ENCODE results near the gene SAMD4A.
"Not testable (repeated sequence)": the region's sequence is repeated elsewhere in the genome, so short reads cannot be mapped to it uniquely, and the experiment has no call there.

The SAMD4A gene

DNA sequence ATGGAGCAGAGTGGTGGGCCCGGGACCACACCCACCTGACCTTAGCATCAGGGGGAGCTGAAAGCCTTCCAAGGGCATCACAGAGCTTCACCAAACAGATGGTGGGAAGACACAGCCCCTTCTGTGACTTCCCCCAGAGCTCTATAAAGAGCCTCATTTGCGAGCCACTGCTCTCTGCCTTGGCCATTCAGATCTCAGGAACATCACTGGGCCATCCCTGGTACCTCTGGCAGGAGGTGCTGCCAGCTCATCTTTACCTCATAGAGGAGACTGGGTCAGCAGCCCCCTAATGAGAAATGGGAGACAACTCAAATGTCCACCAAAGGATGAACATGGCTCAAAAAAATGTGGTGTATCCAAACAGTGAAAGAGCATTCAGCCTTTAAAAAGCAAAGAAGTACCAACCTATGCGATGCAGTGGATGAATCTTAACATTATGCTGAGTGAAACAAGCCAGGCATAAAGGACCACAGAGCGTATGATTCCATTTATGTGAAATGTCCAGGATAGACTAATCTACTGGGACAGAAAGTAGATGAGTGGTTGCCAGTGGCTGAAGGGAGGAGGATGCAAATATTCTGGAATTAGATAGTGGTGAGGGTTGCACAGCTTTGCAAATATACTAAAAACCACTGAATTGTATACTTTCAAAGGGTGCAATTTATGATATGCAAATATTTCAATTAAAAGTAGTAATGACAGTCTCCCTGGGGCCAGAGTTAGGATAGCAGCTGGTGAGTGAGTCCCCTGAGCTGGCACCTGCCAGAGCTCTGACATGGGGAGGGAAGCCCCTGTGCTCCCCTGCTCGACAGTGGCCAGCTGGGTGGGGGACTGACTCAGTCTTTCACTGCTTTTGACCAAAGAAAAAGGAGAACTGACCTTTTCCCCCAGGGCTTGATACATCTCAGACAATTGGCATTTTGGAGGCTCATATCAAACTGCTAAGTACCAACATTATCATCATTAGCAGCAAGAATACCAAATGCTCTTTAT is 219.1 kb downstream of the SAMD4A start:
- no peak for DNase-seq

DNA sequence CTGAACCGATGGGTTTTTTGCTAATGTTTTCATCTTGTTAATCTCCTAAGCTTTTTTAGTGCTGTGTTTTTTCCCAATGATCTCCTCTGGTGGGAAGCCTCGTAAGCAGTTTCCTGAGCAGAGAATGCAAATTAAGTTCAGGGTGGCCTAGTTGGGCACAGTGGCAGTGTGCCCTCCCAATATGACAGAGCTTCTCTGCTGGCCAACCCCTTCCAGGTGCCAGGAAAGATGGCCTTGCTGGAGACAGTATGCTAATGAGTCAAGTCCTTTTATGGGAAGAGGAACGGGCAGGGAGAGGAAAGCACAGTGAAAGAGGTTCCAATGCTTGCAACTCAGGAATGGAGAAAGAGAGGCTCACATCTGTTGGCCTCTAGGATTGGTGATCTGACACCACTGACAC is 219.9 kb downstream of the SAMD4A start:
- no peak for DNase-seq

DNA sequence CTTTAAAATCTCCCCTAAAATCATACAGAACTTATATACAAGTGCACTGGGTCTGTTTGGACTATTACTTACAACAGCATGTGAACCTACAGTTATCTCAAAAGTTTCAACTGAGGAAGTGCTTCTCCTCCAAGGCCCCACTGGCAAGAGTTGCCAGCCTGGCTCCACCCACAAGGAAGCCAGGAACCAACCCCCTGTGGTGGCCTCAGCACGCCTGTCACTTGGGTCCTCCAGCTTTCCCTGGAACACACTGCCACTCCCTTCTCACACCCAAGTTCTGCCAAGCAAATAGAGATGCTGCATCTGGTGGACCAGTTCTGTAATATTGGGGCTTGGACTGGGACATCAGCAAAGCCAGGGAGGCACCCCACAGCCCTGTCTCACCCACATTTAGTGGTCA is 220.3 kb downstream of the SAMD4A start:
- DNase-seq = peak; percentile 44

DNA sequence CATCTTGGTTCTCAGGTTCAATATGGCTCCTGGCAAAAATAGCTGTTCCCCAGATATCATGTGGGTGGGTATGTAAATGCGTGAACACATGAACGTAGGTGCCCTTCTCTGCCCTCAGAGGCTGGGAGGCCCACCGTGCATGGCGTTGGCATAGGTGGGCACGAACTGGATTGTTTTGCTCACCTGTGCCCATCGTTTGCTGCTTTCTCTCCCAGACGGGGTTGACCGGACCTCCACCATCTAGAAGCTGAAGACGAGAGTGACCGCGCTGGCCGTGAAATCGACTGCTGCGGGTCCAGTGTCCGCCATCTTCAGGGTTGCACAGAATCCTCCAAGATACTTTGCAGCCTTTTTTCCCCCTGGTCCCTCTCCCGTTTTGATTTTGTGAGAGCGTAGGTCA is 221.8 kb downstream of the SAMD4A start:
- no peak for DNase-seq

DNA sequence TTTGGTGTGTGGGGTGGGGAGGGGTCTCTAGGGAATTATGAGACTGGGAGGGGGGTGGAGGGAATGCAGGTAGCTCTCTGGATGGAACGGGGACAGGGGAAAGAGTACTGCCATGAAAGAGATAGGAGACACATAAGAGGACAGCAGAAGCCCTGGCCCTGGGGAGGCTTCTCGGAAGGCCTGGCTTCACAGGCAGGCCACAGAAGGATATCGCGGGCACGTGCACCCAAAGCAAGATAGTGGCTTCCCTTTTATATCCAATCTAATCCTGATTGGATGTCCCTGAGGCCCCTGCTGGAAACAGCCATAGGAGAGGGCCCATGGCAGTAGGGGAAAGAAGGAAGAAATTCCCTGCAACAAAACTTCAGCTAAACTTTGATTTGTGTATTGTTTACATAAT is 222.2 kb downstream of the SAMD4A start:
- no peak for DNase-seq

DNA sequence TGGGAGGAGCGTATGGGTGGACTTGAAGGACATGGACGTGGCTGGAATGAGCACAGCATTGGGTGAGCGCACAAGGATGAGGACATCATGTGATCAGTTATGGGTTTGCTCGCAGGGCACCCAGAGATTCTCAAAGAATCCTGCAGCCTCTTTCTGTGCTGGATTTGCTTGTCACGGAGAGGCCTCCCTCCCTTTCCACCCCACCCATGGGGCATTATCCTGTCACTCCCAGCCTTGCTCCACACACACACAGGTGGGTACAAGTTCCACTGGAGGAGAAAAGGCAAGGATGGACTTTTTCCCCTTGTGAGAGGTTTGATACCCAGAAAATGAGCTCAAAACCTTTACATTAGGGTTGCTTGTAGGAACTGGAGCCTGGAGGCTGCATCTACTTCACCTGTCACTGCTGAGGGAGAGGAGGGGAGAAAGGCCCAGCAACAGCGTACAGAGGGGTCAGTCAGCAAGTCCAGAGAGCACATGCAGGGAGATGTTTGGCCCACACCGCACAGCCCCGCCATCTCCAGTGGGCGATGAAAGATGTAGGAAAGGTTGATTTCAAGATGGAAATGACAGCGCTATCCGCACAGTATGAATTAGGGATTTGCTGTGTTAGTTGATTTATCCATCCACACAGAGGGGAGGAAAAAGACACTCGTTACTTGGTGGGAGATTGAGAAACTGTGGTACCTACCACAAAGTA is 223.0 kb downstream of the SAMD4A start:
- no peak for DNase-seq

DNA sequence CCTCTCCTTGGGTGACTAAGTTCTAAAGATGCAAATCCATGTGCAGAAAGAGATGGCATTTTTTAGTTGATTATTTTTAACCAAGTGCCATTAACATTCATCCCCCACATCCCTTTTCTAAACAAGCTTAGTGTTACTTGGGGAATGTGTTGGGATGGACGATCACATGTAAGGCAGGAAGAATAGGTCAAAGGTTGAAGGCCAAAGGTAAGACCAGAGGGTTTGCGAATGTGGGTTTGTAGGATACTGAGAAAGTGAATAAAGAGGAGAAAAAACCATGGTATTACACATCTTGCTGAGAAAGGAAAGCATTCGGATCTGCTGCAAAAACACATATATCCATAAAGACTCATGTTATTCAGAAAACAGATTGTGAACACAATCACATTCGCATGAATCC is 224.1 kb downstream of the SAMD4A start:
- no peak for DNase-seq

DNA sequence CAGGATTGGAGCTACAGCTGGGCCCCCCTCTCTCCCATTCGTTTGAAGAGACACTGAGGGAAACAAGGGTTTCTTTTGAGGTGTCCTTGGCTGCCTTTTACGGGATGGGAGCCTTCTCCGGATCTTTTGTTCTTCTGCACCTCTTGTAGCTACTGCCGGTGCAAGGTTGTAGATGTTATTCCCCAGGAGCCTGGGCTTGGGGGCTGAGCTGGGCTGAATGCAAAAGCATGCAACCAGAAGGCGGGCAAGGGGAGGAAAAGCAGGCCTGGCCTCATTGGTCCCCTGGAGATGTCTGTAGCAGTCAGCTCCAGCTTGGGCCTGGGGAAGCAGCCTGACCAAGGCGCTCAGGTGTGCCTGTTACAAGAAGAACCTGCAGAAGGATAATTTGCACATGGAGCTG is 225.4 kb downstream of the SAMD4A start:
- DNase-seq = no peak

DNA sequence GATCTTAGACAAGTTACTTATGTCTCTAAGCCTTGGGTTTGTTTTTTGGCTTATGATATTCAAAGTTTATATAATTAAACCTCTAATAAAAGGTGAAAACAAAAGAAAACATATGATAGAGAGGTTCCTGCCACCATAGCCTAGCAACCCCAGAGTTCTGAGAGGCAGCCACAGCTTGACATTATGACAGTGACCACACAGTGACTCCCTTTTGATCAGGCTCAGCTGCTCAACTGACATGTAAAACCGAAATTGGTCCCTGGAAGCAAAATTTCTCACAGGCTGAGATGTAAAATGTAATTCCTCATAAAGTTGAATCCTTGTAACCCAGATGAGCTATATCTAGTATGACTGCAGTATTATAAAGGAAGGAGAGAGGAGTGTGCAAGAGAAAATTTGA is 227.2 kb downstream of the SAMD4A start:
- no peak for DNase-seq

DNA sequence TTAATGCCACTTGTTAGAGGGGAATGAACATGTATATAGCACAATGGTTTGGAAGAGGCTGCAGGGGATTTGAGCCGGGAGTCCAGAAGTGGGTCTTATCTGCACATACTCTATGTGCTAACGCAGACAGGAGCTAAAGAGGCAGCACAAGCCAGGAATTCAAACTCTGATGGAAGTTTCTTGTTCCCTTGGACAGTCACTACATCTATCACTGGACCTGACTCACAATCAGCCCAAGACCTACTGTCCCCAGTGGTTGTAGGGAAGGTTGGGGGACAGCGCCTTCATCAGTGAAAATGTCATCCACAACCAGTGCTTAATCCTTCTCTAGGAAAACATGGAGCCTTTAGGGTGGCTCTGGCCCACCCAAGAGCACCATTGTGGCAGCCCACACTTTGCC is 227.9 kb downstream of the SAMD4A start:
- DNase-seq = no peak

DNA sequence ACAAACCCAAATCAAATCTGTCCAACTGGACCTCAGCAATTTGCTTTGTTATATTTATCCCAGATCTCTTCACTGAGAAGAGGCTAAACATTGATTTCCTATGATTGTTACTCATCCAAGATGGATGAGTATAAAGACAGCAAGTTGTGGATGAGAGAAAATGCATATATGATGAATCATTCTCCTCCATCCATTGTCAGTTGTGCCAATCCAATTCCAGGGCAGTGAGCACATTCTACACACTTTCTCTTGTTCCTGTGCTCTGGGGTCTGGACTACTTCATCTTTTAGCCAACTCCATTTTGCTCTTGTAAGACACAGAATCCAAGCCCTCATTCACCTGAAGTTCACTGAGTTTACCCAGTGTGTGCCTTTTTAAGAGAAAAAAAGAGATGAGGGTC is 230.0 kb downstream of the SAMD4A start:
- no peak for DNase-seq

DNA sequence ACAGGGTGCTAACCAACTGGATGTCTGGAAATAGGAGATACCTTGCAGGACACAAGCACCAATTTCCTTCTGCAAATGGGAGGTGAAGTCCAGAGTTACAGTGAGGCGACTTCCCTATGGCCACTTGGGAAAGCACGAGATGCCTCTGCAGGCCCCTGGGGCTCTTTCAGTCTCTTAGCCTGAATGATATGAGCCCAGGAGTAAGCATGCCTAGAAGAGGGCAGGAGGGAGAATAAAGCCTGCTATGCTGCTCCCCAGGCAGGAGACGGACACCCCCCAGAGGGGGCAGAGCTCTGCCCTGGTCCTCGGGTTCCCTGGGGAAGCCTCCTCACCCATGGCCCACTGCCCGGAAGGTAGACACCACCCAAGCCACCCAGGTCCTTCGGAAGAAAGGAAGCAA is 230.6 kb downstream of the SAMD4A start:
- no peak for DNase-seq

DNA sequence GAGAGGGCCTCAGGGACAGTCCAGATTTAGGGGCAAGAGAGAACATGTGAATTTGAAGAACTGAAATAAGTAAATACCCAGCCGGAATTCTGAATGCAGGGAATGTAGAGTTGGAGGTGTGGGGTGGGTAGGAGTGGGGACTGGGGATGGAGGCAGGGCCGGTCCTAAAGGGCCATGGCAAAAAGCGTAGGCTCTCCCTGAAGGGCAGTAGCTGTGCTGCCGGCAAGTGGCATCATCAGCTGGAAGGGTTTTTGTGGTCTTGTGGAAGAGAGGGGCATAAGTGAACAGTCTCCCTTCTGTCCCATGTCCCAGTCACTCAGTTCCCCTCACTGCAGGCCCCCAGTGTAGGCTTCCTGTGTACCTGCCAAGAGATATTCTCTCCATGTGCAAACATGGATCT is 231.1 kb downstream of the SAMD4A start:
- no peak for DNase-seq

DNA sequence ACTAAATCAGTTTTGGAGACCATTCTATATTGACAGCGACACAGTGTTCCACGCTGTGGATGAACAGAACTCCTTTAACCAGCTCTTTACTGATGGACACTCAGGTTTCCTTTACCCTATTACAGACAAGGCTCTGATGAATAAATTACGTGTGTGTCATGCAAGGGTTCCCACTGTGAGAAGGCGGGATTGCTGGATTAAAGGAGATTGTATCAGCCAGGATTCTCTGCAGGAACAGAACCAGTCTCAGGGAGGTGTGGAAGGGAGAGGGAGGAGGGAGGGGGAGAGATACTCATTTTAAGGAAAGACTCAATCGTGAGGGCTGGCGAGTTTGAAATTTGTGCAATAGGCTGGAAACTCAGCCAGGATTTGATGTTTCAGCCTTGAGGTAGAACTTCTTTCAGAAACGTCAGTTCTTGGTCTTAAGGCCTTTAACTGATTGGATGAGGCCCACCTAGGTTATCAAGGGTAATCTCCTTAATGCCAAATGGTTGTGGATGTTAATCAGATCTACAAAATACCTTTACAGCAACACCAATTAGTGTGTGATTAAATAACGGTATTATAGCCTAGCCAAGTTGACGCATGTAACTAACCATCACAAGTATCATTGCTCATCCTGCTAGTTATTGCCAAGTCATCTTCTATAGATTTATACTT is 231.7 kb downstream of the SAMD4A start:
- no peak for DNase-seq

DNA sequence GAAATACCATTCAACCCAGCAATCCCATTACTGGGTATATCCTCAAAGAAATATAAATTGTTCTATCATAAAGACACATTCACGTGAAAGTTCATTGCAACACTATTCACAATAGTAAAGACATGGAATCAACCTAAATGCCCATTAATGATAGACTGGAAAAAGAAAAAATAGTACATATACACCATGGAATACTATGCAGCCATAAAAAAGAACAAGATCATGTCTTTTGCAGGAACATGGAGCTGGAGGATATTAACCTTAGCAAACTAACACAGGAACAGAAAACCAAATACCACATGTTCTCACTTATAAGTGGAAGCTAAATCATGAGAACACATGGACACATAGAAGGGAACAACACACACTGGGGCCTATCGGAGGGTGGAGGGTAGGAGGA is 234.6 kb downstream of the SAMD4A start:
- not testable (repeated sequence) for DNase-seq

DNA sequence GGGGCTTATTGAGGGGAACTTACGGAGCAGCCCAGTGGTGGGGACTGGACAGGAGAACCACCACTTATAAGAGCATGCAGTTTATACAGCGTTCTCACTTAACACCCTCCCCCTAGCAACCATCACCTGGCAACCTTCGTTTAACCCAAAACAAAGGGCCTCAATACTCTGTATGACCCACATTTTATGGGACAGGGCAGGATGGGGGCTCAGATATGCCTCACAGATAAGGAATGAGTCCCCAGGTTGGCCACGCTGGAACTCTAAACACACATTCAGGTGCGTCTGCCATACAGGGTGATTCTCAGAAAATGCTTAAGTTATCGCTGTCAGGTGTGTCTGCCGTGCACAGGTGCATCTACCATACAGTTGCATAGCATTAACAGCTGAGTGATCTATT is 236.5 kb downstream of the SAMD4A start:
- DNase-seq = no peak

DNA sequence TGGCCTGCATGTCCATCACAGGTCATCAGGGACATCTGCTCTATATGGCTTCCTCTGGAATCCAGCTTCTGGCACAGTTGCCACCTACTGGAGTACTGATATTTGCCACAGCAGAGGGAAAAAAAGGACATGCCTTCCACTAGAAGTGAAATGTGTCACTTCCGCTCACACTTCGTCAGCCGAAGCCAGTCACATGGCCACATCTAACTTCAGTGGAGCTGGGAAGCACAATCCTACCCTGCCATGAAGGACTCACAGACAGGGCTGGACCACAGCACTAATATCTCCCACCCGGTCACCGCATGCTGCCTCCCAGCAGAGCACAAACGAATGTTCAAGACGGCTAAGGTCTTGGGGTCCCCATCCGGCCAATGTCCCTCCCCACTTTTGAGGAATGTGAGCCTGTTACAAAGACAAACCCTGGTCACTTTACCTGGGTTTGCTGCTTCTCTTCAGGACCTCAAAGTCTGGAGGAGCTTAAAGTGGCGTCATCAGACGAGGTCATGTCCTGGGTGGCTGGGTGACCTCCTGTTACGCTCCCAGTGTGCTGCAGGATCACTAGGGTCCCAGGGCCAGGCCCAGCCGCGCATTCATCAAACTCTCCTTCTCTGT is 237.1 kb downstream of the SAMD4A start:
- no peak for DNase-seq

DNA sequence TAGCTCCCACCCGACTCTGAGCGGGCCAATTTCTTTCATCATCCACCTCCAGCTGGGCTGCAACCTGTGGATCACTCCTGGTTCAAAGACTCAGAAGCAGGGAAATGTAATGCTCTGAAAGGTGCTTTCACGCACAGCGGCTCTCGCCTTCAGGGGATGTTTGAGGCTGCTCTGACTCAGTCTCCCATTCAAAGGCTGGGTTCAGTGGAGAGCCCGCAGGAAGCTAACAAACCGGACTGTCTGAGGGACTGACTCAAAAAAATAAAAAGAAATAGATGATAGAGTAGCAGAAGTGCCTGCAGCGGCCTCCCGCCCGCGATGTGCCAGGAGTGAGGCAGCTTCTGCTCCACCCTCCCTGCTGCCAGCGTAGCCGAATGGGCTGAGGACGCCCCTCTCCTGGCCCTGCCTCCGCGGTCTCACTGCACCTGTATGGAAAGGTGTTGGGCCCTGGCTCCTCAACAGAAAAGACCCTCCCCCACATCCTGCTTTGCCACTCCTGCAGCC is 237.7 kb downstream of the SAMD4A start:
- no peak for DNase-seq

DNA sequence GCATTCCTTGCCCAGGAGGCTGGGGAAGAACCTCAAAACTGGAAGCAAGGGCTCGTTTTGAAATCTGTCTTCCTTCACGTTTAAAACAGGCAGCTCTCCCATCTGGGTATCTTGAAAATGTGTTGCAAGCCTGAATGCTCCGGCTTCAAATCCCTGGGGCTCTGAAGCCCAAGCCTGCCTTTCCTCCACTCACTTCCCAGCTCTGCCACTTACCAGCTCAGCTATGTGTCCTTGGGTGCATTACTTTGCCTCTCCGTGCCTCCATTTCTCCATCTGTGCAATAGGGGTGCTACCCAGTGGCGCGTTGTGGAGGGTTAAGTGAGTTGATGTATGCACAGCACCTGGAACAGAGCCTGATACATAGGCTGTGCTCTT is 238.1 kb downstream of the SAMD4A start:
- no peak for DNase-seq

DNA sequence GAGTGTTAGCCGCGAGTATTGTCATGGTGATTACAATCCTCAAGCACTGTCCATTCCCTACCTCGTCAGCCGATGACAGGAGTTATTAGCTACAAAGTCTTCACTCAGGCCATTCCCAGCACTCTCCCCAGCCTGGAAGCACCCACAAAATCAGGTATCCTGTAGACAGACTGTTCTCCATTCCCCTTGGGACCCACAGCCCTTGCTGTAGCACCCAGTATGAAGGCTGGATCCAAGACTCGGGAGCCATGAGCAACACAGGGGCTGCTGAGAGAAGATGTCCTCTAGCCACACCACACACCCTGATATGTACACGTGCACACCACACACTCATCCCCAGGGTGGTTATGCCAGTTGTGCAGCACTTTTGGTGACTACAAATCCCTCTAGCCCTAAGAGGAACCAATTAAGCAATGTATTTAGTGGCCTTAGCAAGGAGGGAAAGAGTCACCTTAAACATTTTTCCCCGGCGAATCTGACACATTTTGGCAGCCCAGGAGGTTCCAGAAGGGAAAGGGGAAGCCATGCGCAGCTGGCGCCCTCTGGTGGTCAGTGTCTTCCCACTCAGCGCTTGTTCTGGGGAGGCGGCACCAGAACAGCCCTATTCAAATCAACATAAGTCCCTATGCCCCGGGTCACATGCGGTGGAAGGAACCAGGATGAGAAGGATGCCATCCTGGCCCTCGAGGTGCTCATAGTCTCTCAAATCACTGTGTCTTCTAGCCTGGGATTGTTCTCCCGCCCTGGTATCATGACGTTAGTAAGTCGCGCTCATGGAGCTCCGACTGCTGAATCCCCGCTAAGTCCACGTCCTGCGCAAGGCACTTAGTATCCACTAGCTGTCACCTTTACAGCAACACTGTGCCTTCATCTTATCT is 238.8 kb downstream of the SAMD4A start:
- peak; percentile 51 for DNase-seq

DNA sequence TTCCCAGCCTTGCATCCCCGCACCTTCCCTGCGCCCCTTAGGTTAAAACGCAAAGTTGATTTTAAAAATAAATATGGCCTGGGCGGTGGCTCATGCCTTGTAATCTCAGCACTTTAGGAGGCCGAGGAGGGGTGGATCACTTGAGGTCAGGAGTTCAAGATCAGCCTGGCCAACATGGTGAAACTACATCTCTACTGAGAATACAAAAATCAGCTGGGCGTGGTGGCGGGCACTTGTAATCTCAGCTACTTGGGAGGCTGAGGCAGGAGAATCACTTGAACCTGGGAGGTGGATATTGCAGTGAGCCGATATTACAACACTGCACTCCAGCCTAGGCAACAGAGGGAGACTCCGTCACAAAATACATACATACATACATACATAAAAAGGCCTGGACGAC is 239.7 kb downstream of the SAMD4A start:
- DNase-seq = no peak

DNA sequence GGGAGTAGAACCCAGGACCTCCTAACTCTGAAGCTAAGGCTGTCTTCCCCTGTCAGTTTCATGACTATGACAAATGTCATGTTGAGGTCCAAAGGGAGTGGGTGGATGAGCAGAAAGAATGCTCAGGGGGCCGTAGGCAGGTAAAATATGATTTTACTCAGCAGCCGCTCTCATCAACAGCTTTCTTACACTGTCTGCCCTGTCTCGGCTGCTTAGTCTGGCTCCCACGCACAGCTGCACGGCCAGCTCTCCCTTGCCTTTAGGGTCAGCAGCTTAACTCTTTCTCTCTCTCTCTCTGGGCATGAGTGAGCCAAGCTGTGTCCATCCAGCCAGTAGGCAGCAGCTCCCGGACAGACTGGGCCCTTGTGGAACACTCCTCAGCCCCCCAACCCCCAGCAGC is 240.5 kb downstream of the SAMD4A start:
- DNase-seq = no peak
